Measurements from ENCODE around the gene TP53AIP1.

The TP53AIP1 gene

DNA sequence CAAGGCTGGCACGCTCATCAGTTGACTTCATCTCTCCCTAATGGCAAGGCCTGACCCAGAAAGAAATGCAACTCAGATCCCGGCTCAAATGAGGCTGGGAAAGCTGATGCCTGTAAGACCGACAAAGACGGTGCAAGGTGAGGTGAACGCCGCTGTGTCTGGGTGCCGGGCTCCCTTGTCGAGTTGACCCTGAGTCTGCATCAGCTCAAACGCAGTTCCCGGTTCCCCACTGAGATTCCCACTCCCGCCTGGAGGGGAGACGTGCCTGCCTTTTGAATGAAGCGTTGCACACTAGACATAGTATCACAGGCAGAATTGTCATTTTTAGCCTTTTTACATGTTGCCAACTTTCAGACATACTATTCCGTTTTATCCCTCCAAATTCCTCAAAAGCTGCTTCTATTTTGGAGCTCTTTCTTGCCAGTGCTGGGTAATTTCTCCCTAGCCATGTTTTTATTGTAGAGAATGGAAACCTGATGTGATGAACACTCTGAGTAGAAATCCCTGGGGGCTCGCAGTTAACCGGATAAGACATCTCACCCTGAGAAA is 831 bp upstream of the TP53AIP1 start:
- no peak for DNase-seq (ENCODE audit: low read depth)

- no peak for DNase-seq (ENCODE audit: low read depth)
Measured at GRCh38 chr11:128942272-128942612, 429 bp downstream of the TP53AIP1 start.

GRCh38 chr11:128941573-128942271 is 949 bp downstream of the TP53AIP1 start:
- DNase-seq (ENCODE audit: low read depth) = no peak

GRCh38 chr11:128941110-128941509 is 1.6 kb downstream of the TP53AIP1 start:
- no peak for DNase-seq (ENCODE audit: low read depth)

GRCh38 chr11:128940603-128941002 is 2.1 kb downstream of the TP53AIP1 start:
- no peak for DNase-seq (ENCODE audit: low read depth)

GRCh38 chr11:128940156-128940555 is 2.5 kb downstream of the TP53AIP1 start:
- DNase-seq (ENCODE audit: low read depth) = no peak

DNA sequence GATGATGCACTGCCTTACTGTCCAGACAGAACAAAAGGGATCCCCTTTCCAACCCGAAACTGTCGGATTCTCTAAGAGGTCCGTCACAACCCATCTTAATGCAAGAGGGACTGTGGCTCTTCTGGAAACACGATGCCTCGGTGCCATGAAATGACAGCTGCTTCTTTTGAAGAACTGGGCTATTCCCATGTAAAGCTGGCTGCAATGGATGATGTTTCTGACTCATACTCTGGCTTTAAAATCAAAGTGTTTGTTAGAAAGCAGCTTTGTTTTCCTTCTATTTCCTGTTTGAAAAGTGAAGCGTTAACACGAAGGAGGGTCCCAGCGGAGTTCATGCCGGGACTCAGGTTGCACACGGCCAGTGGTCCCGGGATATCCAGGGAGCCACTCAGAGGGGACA is 3.1 kb downstream of the TP53AIP1 start:
- DNase-seq (ENCODE audit: low read depth) = no peak

- no peak for DNase-seq (ENCODE audit: low read depth)
Measured at GRCh38 chr11:128938156-128938885, 4.3 kb downstream of the TP53AIP1 start.

DNA sequence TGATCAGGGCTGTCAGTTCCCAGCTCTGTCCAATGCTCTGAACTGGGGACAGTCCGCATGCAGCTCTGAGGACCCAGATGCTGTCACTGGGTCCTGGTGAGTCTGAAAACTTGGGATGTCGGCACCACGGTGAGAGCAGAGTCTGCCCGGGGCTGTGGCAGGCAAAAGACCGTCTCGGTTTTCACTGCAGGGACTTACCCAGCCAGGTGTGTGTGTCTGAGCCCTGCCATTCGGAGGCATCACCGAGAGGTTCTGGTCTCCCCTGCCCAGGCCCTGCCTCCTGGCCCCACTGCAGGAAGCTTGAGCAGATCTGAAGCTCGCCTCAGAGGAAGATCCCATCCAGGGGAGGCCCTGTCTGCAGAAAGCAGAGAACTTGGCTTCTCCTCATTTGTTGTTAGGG is 5.2 kb downstream of the TP53AIP1 start:
- DNase-seq (ENCODE audit: low read depth) = no peak

GRCh38 chr11:128936606-128937251 is 5.9 kb downstream of the TP53AIP1 start:
- DNase-seq (ENCODE audit: low read depth) = no peak

DNA sequence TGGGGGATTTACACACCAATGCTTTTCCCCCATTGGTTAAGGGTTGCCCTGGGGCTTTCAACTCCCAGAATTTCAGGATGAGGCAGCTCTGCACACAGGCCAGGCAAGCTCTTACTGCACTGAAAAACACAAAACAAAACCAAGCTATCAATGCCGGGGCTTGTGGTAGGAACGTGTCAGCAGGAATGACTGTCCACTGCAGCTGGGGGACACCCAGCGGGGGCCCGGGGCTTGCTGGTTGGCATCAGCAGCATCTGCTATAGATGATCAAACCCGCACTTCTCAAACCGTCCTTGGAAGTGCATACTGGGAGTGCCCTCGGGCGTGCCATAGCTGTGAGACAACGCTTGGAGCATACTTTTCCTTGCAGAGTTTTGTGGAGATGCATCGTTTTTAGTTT is 7.7 kb downstream of the TP53AIP1 start:
- no peak for DNase-seq (ENCODE audit: low read depth)

DNA sequence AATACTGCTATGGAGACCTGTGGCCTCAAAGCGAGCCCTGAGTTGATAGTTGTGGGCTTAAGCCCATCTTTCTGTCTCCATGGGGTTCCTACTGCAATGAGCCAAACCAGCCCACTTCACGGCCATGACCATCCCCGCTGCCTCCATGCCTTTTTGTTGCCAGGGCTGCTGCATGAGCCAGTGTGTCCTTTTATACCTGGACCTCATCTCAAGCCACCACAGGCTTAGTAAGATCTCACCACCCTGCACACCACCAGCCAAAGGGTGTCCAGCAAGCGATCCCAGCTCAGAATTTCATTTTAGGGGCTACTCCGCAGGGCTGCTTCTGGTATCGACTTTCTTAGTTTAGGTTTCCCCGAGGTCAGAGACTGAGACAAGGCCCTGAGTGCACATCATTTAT is 8.3 kb downstream of the TP53AIP1 start:
- no peak for DNase-seq (ENCODE audit: low read depth)

DNA sequence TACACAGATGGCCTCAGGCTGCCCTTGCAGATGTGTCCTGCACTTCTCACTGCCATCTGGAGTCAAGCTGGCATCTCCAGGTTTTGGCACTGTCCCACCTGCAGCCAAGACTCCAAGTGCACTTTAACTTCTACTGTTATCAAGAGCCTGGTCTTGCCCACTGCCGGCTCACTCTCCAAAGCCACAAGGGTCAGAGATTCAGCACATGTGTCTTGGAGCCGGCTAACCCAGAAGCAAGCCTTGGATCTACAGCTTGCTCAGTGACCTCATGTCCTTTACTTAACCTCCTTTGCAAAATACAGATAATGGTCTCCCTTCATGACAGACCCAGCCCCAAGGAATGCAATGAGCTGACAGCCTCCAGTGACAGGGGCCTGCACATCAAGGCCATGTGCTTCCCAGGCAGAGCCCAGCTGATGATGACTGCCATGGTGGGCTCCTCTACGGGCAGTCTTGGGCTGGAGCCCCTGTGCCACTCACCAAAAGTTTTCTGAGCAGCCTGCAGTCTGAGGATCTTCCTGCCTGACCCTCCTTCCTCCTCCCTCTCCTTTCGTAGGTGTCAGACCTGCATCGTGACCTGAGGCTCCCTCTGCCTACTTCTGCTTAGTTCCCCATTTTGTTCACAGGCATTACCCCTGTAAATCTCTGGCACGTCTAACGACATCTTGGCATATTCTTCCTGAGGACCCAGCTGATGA is 9.0 kb downstream of the TP53AIP1 start:
- DNase-seq (ENCODE audit: low read depth) = no peak

DNA sequence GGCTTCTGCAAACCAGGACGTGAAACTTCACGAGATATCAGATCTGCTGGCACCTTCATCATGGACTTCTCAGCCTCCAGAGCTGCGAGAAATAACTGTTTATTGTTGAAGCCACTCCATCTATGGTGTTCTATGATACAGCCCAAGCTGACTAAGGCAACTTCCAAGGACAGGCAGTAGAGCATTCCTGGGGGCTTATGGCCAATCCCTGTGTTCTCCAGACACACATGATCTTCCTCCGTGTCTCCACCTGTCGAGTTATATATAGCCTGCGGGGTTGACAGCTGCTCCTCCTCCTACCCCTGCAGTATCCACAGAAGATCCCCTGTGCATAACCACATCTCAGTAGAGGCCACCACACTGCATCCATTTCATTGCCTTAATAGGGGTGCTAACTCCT is 11.0 kb downstream of the TP53AIP1 start:
- DNase-seq (ENCODE audit: low read depth) = no peak

DNA sequence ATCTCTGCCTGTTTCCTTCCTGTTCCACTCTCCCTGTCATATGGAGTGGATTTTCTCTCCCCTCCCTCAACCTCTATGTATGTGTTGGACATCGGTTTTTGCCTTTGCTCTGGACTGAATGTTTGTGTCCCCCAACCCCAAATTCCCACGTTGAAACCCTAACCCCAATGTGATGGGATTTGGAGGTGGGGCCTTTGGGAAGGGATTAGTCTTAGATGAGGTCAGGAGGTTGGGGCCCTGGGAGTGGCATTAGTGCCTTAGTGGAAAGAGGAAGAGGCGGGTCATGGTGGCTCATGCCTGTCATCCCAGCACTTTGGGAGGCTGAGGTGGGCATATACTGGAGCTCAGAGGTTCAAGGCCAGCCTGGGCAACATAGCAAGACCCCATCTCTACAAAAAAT is 11.6 kb downstream of the TP53AIP1 start:
- DNase-seq (ENCODE audit: low read depth) = no peak

DNA sequence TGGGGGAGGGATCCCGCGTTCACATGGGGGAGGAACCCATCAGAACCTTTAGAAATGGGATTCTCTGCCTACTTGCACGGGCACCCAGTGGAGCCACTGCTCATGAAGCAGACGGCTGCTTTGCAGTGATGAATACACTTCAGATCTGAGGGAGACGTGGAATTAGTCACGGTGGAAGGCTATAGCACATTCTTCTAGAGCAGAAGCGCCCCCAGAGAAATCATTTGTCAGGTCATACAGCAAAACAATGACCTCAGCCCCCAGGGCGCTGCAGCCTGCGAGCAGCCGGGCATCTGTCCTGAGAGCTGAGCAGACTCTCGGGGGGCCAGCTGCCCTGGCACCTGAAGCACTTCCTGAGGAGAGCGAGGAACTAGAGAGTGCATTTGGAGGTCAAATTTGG is 12.7 kb downstream of the TP53AIP1 start:
- no peak for DNase-seq (ENCODE audit: low read depth)

GRCh38 chr11:128929468-128929867 is 13.2 kb downstream of the TP53AIP1 start:
- no peak for DNase-seq (ENCODE audit: low read depth)

GRCh38 chr11:128928400-128928799 is 14.3 kb downstream of the TP53AIP1 start:
- no peak for DNase-seq (ENCODE audit: low read depth)

GRCh38 chr11:128927683-128928336 is 14.9 kb downstream of the TP53AIP1 start:
- DNase-seq (ENCODE audit: low read depth) = no peak

- no peak for DNase-seq (ENCODE audit: low read depth)
Measured at GRCh38 chr11:128927108-128927461, 15.6 kb downstream of the TP53AIP1 start.

GRCh38 chr11:128926437-128927107 is 16.1 kb downstream of the TP53AIP1 start:
- DNase-seq (ENCODE audit: low read depth) = no peak

Measured in stimulated activated CD8-positive, alpha-beta memory T cell treated with anti-CD3 and anti-CD28 coated beads, Interleukin-7, amount 100 ng/mL, for 24 hours (primary cell).